CD4-positive, alpha-beta T cell (primary cell): ENCODE data around the gene ATXN1. TPM values are rescaled to one million over a fixed set of nuclear protein-coding genes. Genes with fewer than 3 reads are reported as not detected.

Source experiments
- ATAC-seq: fragments of 200-7000 bp; cut with Tn5 transposase; one replicate; pipeline ENCODE4 v1.10.0; 2022; ENCODE audit warnings: mild to moderate bottlenecking; ENCODE audit not compliant: poor library complexity
- CTCF ChIA-PET: fragments of 350-600 bp; sonication (Branson Sonifier 250); formaldehyde crosslinking; loops from one replicate; lab custom pipeline; 2021; ENCODE audit warnings: antibody characterized with exemption, inconsistent platforms; lab: Charles Lee
- POLR2A ChIA-PET: fragments of 350-600 bp; sonication (Branson Sonifier 250); formaldehyde crosslinking; loops from one replicate; lab custom pipeline; 2021; ENCODE audit warnings: antibody characterized with exemption, inconsistent platforms; lab: Charles Lee
- DNase-seq, 14 experiments: peaks; one replicate each; pipeline ENCODE4 v3.0.0-alpha.2; 2013 to 2020; ENCODE audit warnings: mixed read lengths in 2 of 14
- H3K27ac ChIP-seq, 2 donors: one replicate each; pipeline versions ENCODE4 v1.5.1 to v1.7.0; 2013; ENCODE audit warnings: low read length in 2 of 2, low read depth in 1 of 2, mild to moderate bottlenecking in 1 of 2
- H3K27me3 ChIP-seq, 2 experiments: 1 replicate in 1 of 2; 2 replicates in 1 of 2; pipeline versions ENCODE4 v1.6.1 to v1.7.0; 2013; ENCODE audit warnings: low read length in 2 of 2, control low read depth in 1 of 2, mild to moderate bottlenecking in 1 of 2, moderate library complexity in 1 of 2; ENCODE audit not compliant: insufficient read depth in 2 of 2, control insufficient read depth in 1 of 2
- H3K36me3 ChIP-seq: one replicate; pipeline ENCODE4 v1.6.1; 2013; ENCODE audit warnings: low read length, control low read depth; ENCODE audit not compliant: insufficient read depth
- H3K4me1 ChIP-seq: one replicate; pipeline ENCODE4 v1.6.1; 2013; ENCODE audit warnings: low read length, control low read depth; ENCODE audit not compliant: insufficient read depth
- H3K4me3 ChIP-seq: one replicate; pipeline ENCODE4 v1.5.1; 2013; ENCODE audit warnings: mild to moderate bottlenecking, low read length, moderate library complexity
- H3K9me3 ChIP-seq, 2 experiments: 1 replicate in 1 of 2; 2 replicates in 1 of 2; pipeline versions ENCODE4 v1.6.1 to v1.7.0; 2013; ENCODE audit warnings: low read length in 2 of 2, mild to moderate bottlenecking in 2 of 2, control low read depth in 1 of 2, moderate library complexity in 1 of 2; ENCODE audit not compliant: control insufficient read depth in 1 of 2, insufficient read depth in 1 of 2
- H3K27ac Mint-ChIP-seq: one replicate; pipeline ENCODE4 v1.8.0; 2020; ENCODE audit warnings: mixed read lengths
- H3K27me3 Mint-ChIP-seq: one replicate; pipeline ENCODE4 v1.8.0; 2021; ENCODE audit warnings: mixed read lengths
- H3K36me3 Mint-ChIP-seq: one replicate; pipeline ENCODE4 v1.8.0; 2021; ENCODE audit warnings: low read depth, mixed read lengths
- H3K4me1 Mint-ChIP-seq: one replicate; pipeline ENCODE4 v1.8.0; 2021; ENCODE audit warnings: low read depth, mixed read lengths
- H3K4me3 Mint-ChIP-seq: one replicate; pipeline ENCODE4 v1.8.0; 2020; ENCODE audit warnings: mild to moderate bottlenecking, mixed read lengths
- H3K9me3 Mint-ChIP-seq: one replicate; pipeline ENCODE4 v1.8.0; 2020; ENCODE audit warnings: mixed read lengths
- CTCF ChIP-seq: fragments of 200-600 bp; IDR thresholded peaks from one replicate; pipeline ENCODE4 v1.8.0; 2022; ENCODE audit warnings: antibody characterized with exemption, mild to moderate bottlenecking
- intact Hi-C, 2 experiments: fragments of 100-400 bp; cut with DNase I in 1 of 2; cut with micrococcal nuclease in 1 of 2; formaldehyde crosslinking; loops; one replicate each; pipeline versions ENCODE4 v1.15.1 to v1.9.0; 2023 to 2025; cut with DNase I, micrococcal nuclease
- total RNA-seq, 174 experiments: library from RNA in 2 of 174; stranded (reverse) in 2 of 174; gene quantifications; one replicate each; pipeline ENCODE4 v1.2.3 and lab custom pipeline; 2021 to 2026

ATXN1 gene
- total RNA-seq, 2 experiments from 2014 or later = 74.2 to 76.7 TPM

GRCh38 chr6:16396497-16397319, 364.6 kb downstream of the ATXN1 start:
- H3K36me3 Mint-ChIP-seq = no peaks in the 10 kb centered on the region
- no peaks in the 10 kb centered on the region for H3K9me3 ChIP-seq
- no peaks in the 10 kb centered on the region for H3K9me3 Mint-ChIP-seq
- no peaks in the 10 kb centered on the region for H3K27me3 ChIP-seq
- intact Hi-C loops = no loop called here
- no peak for DNase-seq
- TF ChIP-seq CTCF = no peak
- no peaks in the 10 kb centered on the region for H3K4me1 ChIP-seq
- ChIA-PET POLR2A (no interaction called here), CTCF (interaction anchor here (1.0 kb wide), 1 partner anchor 13 kb away, joined by 4 read pairs; no protein-coding TSS in a partner anchor)
- H3K4me3 ChIP-seq = no peak overlapping the region
- peaks cover 3% of the 10 kb centered on the region for H3K36me3 ChIP-seq
- H3K4me3 Mint-ChIP-seq = no peak overlapping the region
- H3K27ac ChIP-seq = no peak overlapping the region
- no peaks in the 10 kb centered on the region for H3K4me1 Mint-ChIP-seq
- ATAC-seq = no peak
- no peaks in the 10 kb centered on the region for H3K27me3 Mint-ChIP-seq
- no peak overlapping the region for H3K27ac Mint-ChIP-seq

- ATAC-seq = no peak
- Mint-ChIP-seq H3K27ac (no peak overlapping the region), H3K4me3 (no peak overlapping the region), H3K9me3 (no peaks in the 10 kb centered on the region), H3K4me1 (no peaks in the 10 kb centered on the region), H3K27me3 (no peaks in the 10 kb centered on the region), H3K36me3 (no peaks in the 10 kb centered on the region)
- no peaks in the 10 kb centered on the region for H3K27me3 ChIP-seq
- DNase-seq = no peak
- H3K4me3 ChIP-seq = no peak overlapping the region
- no peaks in the 10 kb centered on the region for H3K4me1 ChIP-seq
- CTCF ChIA-PET = interaction anchor here (0.6 kb wide), 1 partner anchor 621 kb away, joined by 3 read pairs; no protein-coding TSS in a partner anchor
- intact Hi-C loops = no loop called here
- H3K36me3 ChIP-seq = peaks cover 3% of the 10 kb centered on the region
- H3K27ac ChIP-seq = no peak overlapping the region
- no peak for TF ChIP-seq CTCF
- H3K9me3 ChIP-seq = no peaks in the 10 kb centered on the region
- POLR2A ChIA-PET = no interaction called here
Measured at GRCh38 chr6:16394632-16395031, 366.6 kb downstream of the ATXN1 start.

GRCh38 chr6:16393326-16393725, 367.9 kb downstream of the ATXN1 start:
- Mint-ChIP-seq H3K27ac (no peak overlapping the region), H3K9me3 (no peaks in the 10 kb centered on the region), H3K4me3 (no peak overlapping the region), H3K4me1 (no peaks in the 10 kb centered on the region), H3K27me3 (no peaks in the 10 kb centered on the region), H3K36me3 (no peaks in the 10 kb centered on the region)
- Histone ChIP-seq H3K27me3 (no peaks in the 10 kb centered on the region), H3K4me1 (no peaks in the 10 kb centered on the region), H3K9me3 (no peaks in the 10 kb centered on the region), H3K4me3 (no peak overlapping the region), H3K36me3 (no peaks in the 10 kb centered on the region), H3K27ac (no peak overlapping the region)
- no peak for ATAC-seq
- CTCF ChIA-PET = no interaction called here
- no peak for TF ChIP-seq CTCF
- intact Hi-C loops = no loop called here
- POLR2A ChIA-PET = no interaction called here
- DNase-seq = no peak
